Measurements from ENCODE around the gene ST3GAL6. TPM values are rescaled to one million over a fixed set of nuclear protein-coding genes. Genes with fewer than 3 reads are reported as not detected.

The ST3GAL6 gene
- total RNA-seq, 1 donor from 2014 or later, result 11.2 TPM

Small RNA genes within 50 kb of the gene (small RNA-seq; reads per million reads assigned to genes)
- not detected for gene RNU6-26P (ENCODE audit: low replicate concordance)

Other genes starting within 250 kb of the ST3GAL6 start
- 93.3 TPM for gene CLDND1, start 240.4 kb upstream of the ST3GAL6 start, total RNA-seq
- gene GPR15, start 231.4 kb upstream of the ST3GAL6 start, total RNA-seq, result not detected
- 16.1 TPM for gene CPOX, start 169.7 kb upstream of the ST3GAL6 start, total RNA-seq
- 29.6 TPM for gene DCBLD2, start 138.4 kb downstream of the ST3GAL6 start, total RNA-seq

Measured in skin of body (tissue), 2 donors.